Common myeloid progenitor, CD34-positive (primary cell): ENCODE measurements around the gene TMEM271. TPM values are rescaled to one million over a fixed set of nuclear protein-coding genes. Genes with fewer than 3 reads are reported as not detected.

Experiments
- CTCF ChIA-PET: fragments of 350-600 bp; sonication (Branson Sonifier 250); formaldehyde crosslinking; loops from one replicate; lab custom pipeline; 2021; ENCODE audit warnings: antibody characterized with exemption; lab: Charles Lee
- POLR2A ChIA-PET: fragments of 350-600 bp; sonication (Branson Sonifier 250); formaldehyde crosslinking; loops from one replicate; lab custom pipeline; 2021; ENCODE audit warnings: antibody characterized with exemption; lab: Charles Lee
- DNase-seq, 3 donors: peaks; one replicate each; pipeline versions ENCODE4 v3.0.0 to v3.0.0-alpha.2; 2013
- H3K27ac ChIP-seq, 2 experiments: 1 replicate in 1 of 2; 2 replicates in 1 of 2; pipeline ENCODE4 v1.7.0; 2013; ENCODE audit warnings: inconsistent platforms in 2 of 2, low read length in 2 of 2, mild to moderate bottlenecking in 2 of 2, low read depth in 1 of 2, moderate library complexity in 1 of 2; ENCODE audit not compliant: severe bottlenecking in 2 of 2, insufficient read depth in 1 of 2, poor library complexity in 1 of 2
- H3K27me3 ChIP-seq, 5 experiments: replicated peaks in 2 of 5; 1 replicate in 3 of 5; 2 replicates in 2 of 5; pipeline versions ENCODE4 v1.6.1 to v1.7.0; 2013; ENCODE audit warnings: low read length in 4 of 5, mild to moderate bottlenecking in 2 of 5, moderate library complexity in 2 of 5, inconsistent platforms in 1 of 5; ENCODE audit not compliant: insufficient read depth in 5 of 5, control insufficient read depth in 4 of 5
- H3K36me3 ChIP-seq, 4 experiments: 1 replicate in 2 of 4; 2 replicates in 2 of 4; pipeline versions ENCODE4 v1.6.1 to v1.7.0; 2013; ENCODE audit warnings: low read length in 3 of 4, control low read depth in 1 of 4, mild to moderate bottlenecking in 1 of 4; ENCODE audit not compliant: control insufficient read depth in 4 of 4, insufficient read depth in 4 of 4
- H3K4me1 ChIP-seq, 4 experiments: 1 replicate in 3 of 4; 2 replicates in 1 of 4; pipeline versions ENCODE4 v1.6.1 to v1.7.1; 2013; ENCODE audit warnings: low read length in 3 of 4, mild to moderate bottlenecking in 3 of 4, control low read depth in 1 of 4, inconsistent platforms in 1 of 4, moderate library complexity in 1 of 4; ENCODE audit not compliant: control insufficient read depth in 4 of 4, insufficient read depth in 4 of 4; ENCODE audit errors: control extremely low read depth in 1 of 4
- H3K4me3 ChIP-seq, 7 experiments: 1 replicate in 4 of 7; 2 replicates in 3 of 7; pipeline versions ENCODE4 v1.5.1 to v1.7.0; 2013; ENCODE audit warnings: mild to moderate bottlenecking in 7 of 7, low read length in 6 of 7, moderate library complexity in 6 of 7, inconsistent platforms in 2 of 7, low read depth in 2 of 7, control low read depth in 1 of 7; ENCODE audit not compliant: insufficient read depth in 4 of 7, control insufficient read depth in 1 of 7; ENCODE audit errors: extremely low read depth in 1 of 7
- H3K9me3 ChIP-seq, 5 experiments: 1 replicate in 4 of 5; 2 replicates in 1 of 5; pipeline versions ENCODE4 v1.6.1 to v1.7.1; 2013; ENCODE audit warnings: low read length in 4 of 5, mild to moderate bottlenecking in 2 of 5, inconsistent platforms in 1 of 5, low read depth in 1 of 5, moderate library complexity in 1 of 5; ENCODE audit not compliant: control insufficient read depth in 4 of 5, insufficient read depth in 2 of 5; ENCODE audit errors: control extremely low read depth in 1 of 5
- WGBS: methylation state at CpG from one replicate; pipeline ENCODE4 v1.1.5; 2013; ENCODE audit not compliant: insufficient coverage; 5-methylcytosine and 5-hydroxymethylcytosine counted together
- polyA plus RNA-seq: library from polyadenylated mRNA; unstranded; fragments of 120-200 nt; gene quantifications from one replicate; pipeline ENCODE4 v1.2.1, GENCODE V29; 2013

TMEM271 gene
- polyA plus RNA-seq, result not detected

GRCh38 chr4:576245-576821 lies at the start of gene TMEM271:
TMEM271 (minus strand) TSS chr4:576295; CDS start chr4:576062, 233 bp downstream.
- ChIA-PET CTCF (no interaction called here), POLR2A (no interaction called here)
- Histone ChIP-seq H3K36me3 (no peaks in the 10 kb centered on the region), H3K4me3 (peak within 1 kb of the TSS in 4 of 7 experiments; percentile 21 to 45 (median 37)), H3K9me3 (peaks cover 0 to 14% (median 7%) of the 10 kb centered on the region in 5 experiments), H3K27ac (no peak within 1 kb of the TSS), H3K4me1 (peaks cover 0 to 40% (median 17%) of the 10 kb centered on the region in 4 experiments), H3K27me3 (peaks cover 5 to 92% (median 46%) of the 10 kb centered on the region in 5 experiments)
- DNase-seq, result peak in 2 of 3 donors; percentile 12 to 13
- WGBS, result 0% methylated on average over 9 of the region's 60 CpGs

- ChIA-PET CTCF (no interaction called here), POLR2A (no interaction called here)
- no peak overlapping the region for H3K27ac ChIP-seq
- 97% methylated on average over 39 of the region's 39 CpGs for WGBS
- no peaks in the 10 kb centered on the region for H3K36me3 ChIP-seq
- peaks cover 0 to 24% (median 3%) of the 10 kb centered on the region in 5 experiments for H3K27me3 ChIP-seq
- DNase-seq, result no peak
- no peak overlapping the region for H3K4me3 ChIP-seq
- H3K4me1 ChIP-seq, result peaks cover 0 to 4% (median 0%) of the 10 kb centered on the region in 4 experiments
- no peaks in the 10 kb centered on the region for H3K9me3 ChIP-seq
These were observed 49.6 kb upstream of the TMEM271 start for GRCh38 chr4:625631-626161.

- ChIA-PET CTCF (interaction anchor here (0.6 kb wide), 1 partner anchor 16 kb away, joined by 3 read pairs; no protein-coding TSS in a partner anchor), POLR2A (no interaction called here)
- no peaks in the 10 kb centered on the region for H3K9me3 ChIP-seq
- DNase-seq, result no peak
- peaks cover 0 to 4% (median 0%) of the 10 kb centered on the region in 4 experiments for H3K4me1 ChIP-seq
- H3K27me3 ChIP-seq, result peaks cover 0 to 25% (median 3%) of the 10 kb centered on the region in 5 experiments
- no peak within 1 kb of the TSS for H3K27ac ChIP-seq
- no peak within 1 kb of the TSS for H3K4me3 ChIP-seq
- no peaks in the 10 kb centered on the region for H3K36me3 ChIP-seq
- WGBS, result 92% methylated on average over 20 of the region's 21 CpGs
These were observed 48.9 kb upstream of the TMEM271 start, which contains the start of gene PDE6B for GRCh38 chr4:624705-625590. PDE6B (plus strand) TSS chr4:625573; CDS start chr4:625627, 54 bp downstream.

GRCh38 chr4:623914-624566 lies 47.9 kb upstream of the TMEM271 start:
- ChIA-PET CTCF (interaction anchor here (0.6 kb wide), 1 partner anchor 15 kb away, joined by 3 read pairs; no protein-coding TSS in a partner anchor), POLR2A (no interaction called here)
- WGBS, result 67% methylated on average over 19 of the region's 29 CpGs
- H3K4me1 ChIP-seq, result peaks cover 0 to 4% (median 0%) of the 10 kb centered on the region in 4 experiments
- no peak overlapping the region for H3K27ac ChIP-seq
- H3K27me3 ChIP-seq, result peaks cover 0 to 25% (median 3%) of the 10 kb centered on the region in 5 experiments
- no peaks in the 10 kb centered on the region for H3K36me3 ChIP-seq
- no peak overlapping the region for H3K4me3 ChIP-seq
- DNase-seq, result peak in 1 of 3 donors; percentile 19
- no peaks in the 10 kb centered on the region for H3K9me3 ChIP-seq

- Histone ChIP-seq H3K36me3 (no peaks in the 10 kb centered on the region), H3K4me1 (peaks cover 0 to 4% (median 0%) of the 10 kb centered on the region in 4 experiments), H3K27me3 (peaks cover 0 to 27% (median 3%) of the 10 kb centered on the region in 5 experiments), H3K4me3 (no peak overlapping the region), H3K27ac (no peak overlapping the region), H3K9me3 (no peaks in the 10 kb centered on the region)
- ChIA-PET CTCF (no interaction called here), POLR2A (no interaction called here)
- no peak for DNase-seq
- 81% methylated on average over 18 of the region's 24 CpGs for WGBS
These were observed 47.2 kb upstream of the TMEM271 start for GRCh38 chr4:622996-623913.
